G401.6 (cell line): ENCODE results near the gene NLRP9.

Source experiments
- FAIRE-seq: peaks from 2 replicates; lab custom pipeline; 2012; peaks lifted over from hg19 to GRCh38; lab: Jason Lieb, UNC

The NLRP9 gene

GRCh38 chr19:55673465-55673864 is 64.7 kb downstream of the NLRP9 start:
- no peak for FAIRE-seq

GRCh38 chr19:55672418-55672817 is 65.8 kb downstream of the NLRP9 start:
- no peak for FAIRE-seq

- no peak for FAIRE-seq
Measured at GRCh38 chr19:55671054-55671378, 67.2 kb downstream of the NLRP9 start.

- no peak for FAIRE-seq
Measured at GRCh38 chr19:55670280-55671053, 67.7 kb downstream of the NLRP9 start.

- FAIRE-seq = no peak
Measured at GRCh38 chr19:55669418-55670279, 68.6 kb downstream of the NLRP9 start.

- no peak for FAIRE-seq
Measured at GRCh38 chr19:55668603-55669348, 69.4 kb downstream of the NLRP9 start.

- FAIRE-seq = no peak
Measured at GRCh38 chr19:55667958-55668357, 70.2 kb downstream of the NLRP9 start.

GRCh38 chr19:55667511-55667910 is 70.7 kb downstream of the NLRP9 start:
- FAIRE-seq = no peak

GRCh38 chr19:55667006-55667381 is 71.2 kb downstream of the NLRP9 start:
- no peak for FAIRE-seq

GRCh38 chr19:55666343-55667005 is 71.7 kb downstream of the NLRP9 start:
- no peak for FAIRE-seq

- no peak for FAIRE-seq
Measured at GRCh38 chr19:55663846-55664536, 74.2 kb downstream of the NLRP9 start.

GRCh38 chr19:55661826-55662225 is 76.4 kb downstream of the NLRP9 start:
- no peak for FAIRE-seq

- FAIRE-seq = no peak
Measured at GRCh38 chr19:55660991-55661390, 77.2 kb downstream of the NLRP9 start.

- FAIRE-seq = no peak
Measured at GRCh38 chr19:55660404-55660803, 77.8 kb downstream of the NLRP9 start.

- FAIRE-seq = no peak
Measured at GRCh38 chr19:55659822-55660221, 78.4 kb downstream of the NLRP9 start.

GRCh38 chr19:55658846-55659459 is 79.2 kb downstream of the NLRP9 start:
- no peak for FAIRE-seq
